Activated CD4-positive, alpha-beta T cell treated with anti-CD3 and anti-CD28 coated beads, Interleukin-2, Interleukin-4, amounts not matched to agents 100 ng/mL and 50 ng/mL, durations not matched to agents 16 hours and 8 hours (primary cell): Measurements from ENCODE around the gene EPN1.
"Not testable (repeated sequence)": the region's sequence is repeated elsewhere in the genome, so short reads cannot be mapped to it uniquely, and the experiment has no call there.

Experiments
- DNase-seq: peaks from one replicate; pipeline ENCODE4 v3.0.0-alpha.2; 2020; ENCODE audit warnings: low spot score

EPN1 gene

GRCh38 chr19:55720214-55720746, 45.3 kb downstream of the EPN1 start:
- DNase-seq, result no peak

- no peak for DNase-seq
Observed at GRCh38 chr19:55720801-55721200, 45.8 kb downstream of the EPN1 start.

- DNase-seq, result no peak
Observed at GRCh38 chr19:55723491-55723890, 48.5 kb downstream of the EPN1 start.

- DNase-seq, result not testable (repeated sequence)
Observed at GRCh38 chr19:55730378-55730777, 55.4 kb downstream of the EPN1 start.

- DNase-seq, result no peak
Observed at GRCh38 chr19:55738302-55738701, 63.3 kb downstream of the EPN1 start, which contains the start of gene NLRP9. Gene NLRP9 (minus strand): TSS chr19:55738402. CDS start chr19:55738374, 28 bp downstream.

GRCh38 chr19:55750715-55751114, 75.7 kb downstream of the EPN1 start:
- DNase-seq, result no peak

- no peak for DNase-seq
Observed at GRCh38 chr19:55753401-55753800, 78.4 kb downstream of the EPN1 start.

GRCh38 chr19:55756808-55757207, 81.8 kb downstream of the EPN1 start:
- DNase-seq, result not testable (repeated sequence)

- not testable (repeated sequence) for DNase-seq
Observed at GRCh38 chr19:55758797-55759196, 83.8 kb downstream of the EPN1 start, which contains the start of gene RFPL4A. Gene RFPL4A (plus strand): TSS chr19:55759097. CDS start chr19:55761801, 2,704 bp downstream.
